ENCODE results near the gene RGS7BP.

GRCh38 chr5:64526734-64527439 lies 21.1 kb downstream of the RGS7BP start:
- TF ChIP-seq ZFX (CRISPR knock-in tag; IDR thresholded peaks at IDR 0.05; ENCODE audit: low read depth) (no peak), SKIL (CRISPR knock-in tag; IDR thresholded peaks at IDR 0.05; ENCODE audit: borderline replicate concordance) (no peak), SOX6 (IDR thresholded peaks at IDR 0.05) (no peak), SOX6 (CRISPR knock-in tag; IDR thresholded peaks at IDR 0.05) (no peak), TMF1 (CRISPR knock-in tag; IDR thresholded peaks at IDR 0.05; ENCODE audit: low read depth) (no peak), RORA (CRISPR knock-in tag; IDR thresholded peaks at IDR 0.05) (no peak), EZH2 (conservative IDR thresholded peaks at IDR 0.05; ENCODE audit: low read depth, low read length) (no peak), ZNF20 (CRISPR knock-in tag; IDR thresholded peaks at IDR 0.05) (no peak), RAD21 (CRISPR knock-in tag; IDR thresholded peaks at IDR 0.05) (no peak), ZNF782 (CRISPR knock-in tag; IDR thresholded peaks at IDR 0.05; ENCODE audit: borderline replicate concordance) (no peak), ZNF234 (CRISPR knock-in tag; conservative IDR thresholded peaks at IDR 0.05) (no peak)
